SU-DHL-6 (cell line): Measurements from ENCODE around the gene MUC15.

Experiments used
- H2AFZ ChIP-seq: fragments of 200-600 bp; sonication (generic); 2 replicates; pipeline ENCODE4 v1.6.1; 2014; ENCODE audit warnings: low read depth, mild to moderate bottlenecking, moderate library complexity, mixed read lengths, antibody characterized with exemption, low read length; ENCODE audit not compliant: severe bottlenecking
- H3F3A ChIP-seq: fragments of 200-600 bp; shearing (Covaris generic); 2 replicates; pipeline ENCODE4 v1.6.0; 2016; ENCODE audit warnings: antibody characterized with exemption, mild to moderate bottlenecking; ENCODE audit not compliant: insufficient read depth
- H3K27ac ChIP-seq: fragments of 200-600 bp; sonication (generic); 2 replicates; pipeline ENCODE4 v1.5.1; 2016; ENCODE audit warnings: low read depth, mild to moderate bottlenecking, low read length, moderate library complexity, mixed read lengths
- H3K27me3 ChIP-seq: fragments of 200-600 bp; sonication (generic), shearing (Covaris generic); 2 replicates; pipeline ENCODE4 v1.6.0; 2014; ENCODE audit warnings: mild to moderate bottlenecking, low read length
- H3K36me3 ChIP-seq: fragments of 200-600 bp; sonication (generic); 2 replicates; pipeline ENCODE4 v1.6.1; 2014; ENCODE audit warnings: mild to moderate bottlenecking, low read length, mixed read lengths
- H3K4me2 ChIP-seq: fragments of 300-600, 200-600 bp; shearing (Covaris generic), sonication (generic); 2 replicates; pipeline ENCODE4 v1.6.0; 2014; ENCODE audit warnings: low read length, low read depth, mild to moderate bottlenecking; ENCODE audit not compliant: poor library complexity, severe bottlenecking
- H3K4me3 ChIP-seq: fragments of 200-600 bp; sonication (generic); 2 replicates; pipeline ENCODE4 v1.5.1; 2014; ENCODE audit warnings: antibody characterized with exemption, low read length, mild to moderate bottlenecking, mixed read lengths; ENCODE audit not compliant: insufficient read depth, poor library complexity, severe bottlenecking
- H3K79me2 ChIP-seq: fragments of 200-600 bp; sonication (generic); 2 replicates; pipeline ENCODE4 v1.6.1; 2014; ENCODE audit warnings: mild to moderate bottlenecking, low read length, moderate library complexity; ENCODE audit not compliant: insufficient read depth
- H3K9ac ChIP-seq: fragments of 200-600 bp; sonication (generic); 2 replicates; pipeline ENCODE4 v1.7.0; 2014; ENCODE audit warnings: mild to moderate bottlenecking, low read length
- H3K9me2 ChIP-seq: fragments of 200-600 bp; sonication (generic); replicated peaks from 2 replicates; pipeline ENCODE4 v1.6.1; 2014; ENCODE audit warnings: low read length; ENCODE audit not compliant: insufficient read depth
- H3K9me3 ChIP-seq: fragments of 200-600 bp; sonication (generic); 2 replicates; pipeline ENCODE4 v1.6.1; 2014; ENCODE audit warnings: low read length, mixed read lengths; ENCODE audit not compliant: insufficient read depth
- H4K20me1 ChIP-seq: fragments of 200-600 bp; sonication (generic); 2 replicates; pipeline ENCODE4 v1.6.1; 2014; ENCODE audit warnings: low read depth, mild to moderate bottlenecking, antibody characterized with exemption, low read length, moderate library complexity, mixed read lengths
- CTCF ChIP-seq: fragments of 200-600 bp; sonication (generic); IDR thresholded peaks from one replicate; pipeline ENCODE4 v1.5.1; 2017; ENCODE audit warnings: antibody characterized with exemption, mild to moderate bottlenecking, low read length, moderate library complexity; ENCODE audit not compliant: insufficient read depth, poor library complexity, severe bottlenecking
- EZH2phosphoT487 ChIP-seq: fragments of 200-600 bp; sonication (generic), shearing (Covaris generic); conservative IDR thresholded peaks from 2 replicates; pipeline ENCODE4 v1.6.1; 2018; ENCODE audit warnings: mild to moderate bottlenecking, antibody characterized with exemption, low read length, moderate library complexity, mixed read lengths

MUC15 gene

GRCh38 chr11:26510164-26510563 is 61.9 kb downstream of the MUC15 start:
- Histone ChIP-seq H3K79me2 (no peaks in the 10 kb centered on the region), H3K27ac (no peak overlapping the region), H3F3A (no peaks in the 10 kb centered on the region), H3K9ac (no peak overlapping the region), H3K4me2 (no peak overlapping the region), H2AFZ (no peak overlapping the region), H3K9me2 (no peaks in the 10 kb centered on the region), H3K36me3 (no peaks in the 10 kb centered on the region), H3K27me3 (no peaks in the 10 kb centered on the region), H4K20me1 (no peaks in the 10 kb centered on the region), H3K4me3 (no peak overlapping the region), H3K9me3 (no peaks in the 10 kb centered on the region)
- TF ChIP-seq EZH2phosphoT487 (no peak), CTCF (no peak)
